ENCODE measurements around the gene FUT8. TPM values are rescaled to one million over a fixed set of nuclear protein-coding genes. Genes with fewer than 3 reads are reported as not detected.

The FUT8 gene
- polyA plus RNA-seq, 1 of the 3 experiments (the other 2 are of a cell fraction), result 31.7 TPM

- Histone ChIP-seq H3K9me2 (no peaks in the 10 kb centered on the region), H3K9me3 (no peaks in the 10 kb centered on the region), H3K4me2 (no peak overlapping the region), H3K27ac (ENCODE audit: low read depth in 2 of 2, low read length in 1 of 2) (no peak overlapping the region), H4K20me1 (ENCODE audit: insufficient read depth) (no peaks in the 10 kb centered on the region), H3F3A (replicated peaks; ENCODE audit: insufficient read depth) (no peaks in the 10 kb centered on the region), H3K79me2 (ENCODE audit: insufficient read depth) (no peaks in the 10 kb centered on the region), H3K9ac (no peak overlapping the region), H3K4me3 (ENCODE audit: low read depth in 2 of 2, low read length in 1 of 2) (no peak overlapping the region), H3K27me3 (ENCODE audit: insufficient read depth) (no peaks in the 10 kb centered on the region), H3K4me1 (ENCODE audit: control insufficient read depth in 1 of 2, insufficient read depth in 2 of 2, low read depth in 1 of 2, low read length in 1 of 2) (no peaks in the 10 kb centered on the region), H3K36me3 (replicated peaks in 1 of 2; ENCODE audit: control insufficient read depth in 1 of 2, insufficient read depth in 2 of 2, low read length in 1 of 2) (no peaks in the 10 kb centered on the region), H2AFZ (ENCODE audit: low read depth) (no peak overlapping the region)
- TF ChIP-seq ZBTB33 (IDR thresholded peaks at IDR 0.05; ENCODE audit: borderline replicate concordance, low read depth) (no peak), CTCF (IDR thresholded peaks at IDR 0.05) (no peak), FOSL2 (IDR thresholded peaks at IDR 0.05; ENCODE audit: borderline replicate concordance, low read depth) (no peak), YY1 (IDR thresholded peaks at IDR 0.05; ENCODE audit: low read depth) (no peak), RAD21 (IDR thresholded peaks at IDR 0.05; ENCODE audit: low read length) (no peak), GATA2 (CRISPR knock-in tag; IDR thresholded peaks at IDR 0.05) (no peak), PBX3 (IDR thresholded peaks at IDR 0.05) (no peak), RXRA (IDR thresholded peaks at IDR 0.05; ENCODE audit: borderline replicate concordance, low read depth) (no peak), SMC3 (IDR thresholded peaks at IDR 0.05; ENCODE audit: low read depth, low read length) (no peak), EZH2phosphoT487 (IDR thresholded peaks at IDR 0.05; ENCODE audit: borderline replicate concordance, low read depth) (no peak), JUND (IDR thresholded peaks at IDR 0.05) (no peak), RCOR1 (IDR thresholded peaks at IDR 0.05; ENCODE audit: low read length) (no peak), CHD2 (IDR thresholded peaks at IDR 0.05; ENCODE audit: low read length, partially characterized antibody) (no peak), MXI1 (IDR thresholded peaks at IDR 0.05; ENCODE audit: low read depth, low read length) (no peak), NFIC (IDR thresholded peaks at IDR 0.05; ENCODE audit: borderline replicate concordance) (no peak), TAF1 (IDR thresholded peaks at IDR 0.05; ENCODE audit: borderline replicate concordance, low read depth, low read length) (no peak), NRF1 (IDR thresholded peaks at IDR 0.05; ENCODE audit: low read depth, low read length) (no peak)
- TF ChIP-seq, protein P1, sequence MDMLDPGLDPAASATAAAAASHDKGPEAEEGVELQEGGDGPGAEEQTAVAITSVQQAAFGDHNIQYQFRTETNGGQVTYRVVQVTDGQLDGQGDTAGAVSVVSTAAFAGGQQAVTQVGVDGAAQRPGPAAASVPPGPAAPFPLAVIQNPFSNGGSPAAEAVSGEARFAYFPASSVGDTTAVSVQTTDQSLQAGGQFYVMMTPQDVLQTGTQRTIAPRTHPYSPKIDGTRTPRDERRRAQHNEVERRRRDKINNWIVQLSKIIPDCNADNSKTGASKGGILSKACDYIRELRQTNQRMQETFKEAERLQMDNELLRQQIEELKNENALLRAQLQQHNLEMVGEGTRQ (IDR thresholded peaks at IDR 0.05; ENCODE audit: borderline replicate concordance, low read depth, low read length), result no peak
- TF ChIP-seq, protein P2, sequence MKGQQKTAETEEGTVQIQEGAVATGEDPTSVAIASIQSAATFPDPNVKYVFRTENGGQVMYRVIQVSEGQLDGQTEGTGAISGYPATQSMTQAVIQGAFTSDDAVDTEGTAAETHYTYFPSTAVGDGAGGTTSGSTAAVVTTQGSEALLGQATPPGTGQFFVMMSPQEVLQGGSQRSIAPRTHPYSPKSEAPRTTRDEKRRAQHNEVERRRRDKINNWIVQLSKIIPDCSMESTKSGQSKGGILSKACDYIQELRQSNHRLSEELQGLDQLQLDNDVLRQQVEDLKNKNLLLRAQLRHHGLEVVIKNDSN (IDR thresholded peaks at IDR 0.05; ENCODE audit: borderline replicate concordance, low read depth), result no peak
- no peak for DNase-seq
- ChIA-PET CTCF (no interaction called here), POLR2A (no interaction called here)
- 68% methylated on average over 3 of the region's 3 CpGs for WGBS (ENCODE audit: low lambda C conversion rate)
Measured at GRCh38 chr14:65382586-65382985, 29.9 kb upstream of the FUT8 start.
